Activated T-cell treated with anti-CD3 and anti-CD28 coated beads for 48 hours (primary cell): ENCODE data around the gene SMCO2.
"Not testable (repeated sequence)": the region's sequence is repeated elsewhere in the genome, so short reads cannot be mapped to it uniquely, and the experiment has no call there.

Experiments
- DNase-seq: peaks from one replicate; pipeline ENCODE4 v3.0.0-alpha.2; 2020; ENCODE audit warnings: low read depth

The SMCO2 gene

DNA sequence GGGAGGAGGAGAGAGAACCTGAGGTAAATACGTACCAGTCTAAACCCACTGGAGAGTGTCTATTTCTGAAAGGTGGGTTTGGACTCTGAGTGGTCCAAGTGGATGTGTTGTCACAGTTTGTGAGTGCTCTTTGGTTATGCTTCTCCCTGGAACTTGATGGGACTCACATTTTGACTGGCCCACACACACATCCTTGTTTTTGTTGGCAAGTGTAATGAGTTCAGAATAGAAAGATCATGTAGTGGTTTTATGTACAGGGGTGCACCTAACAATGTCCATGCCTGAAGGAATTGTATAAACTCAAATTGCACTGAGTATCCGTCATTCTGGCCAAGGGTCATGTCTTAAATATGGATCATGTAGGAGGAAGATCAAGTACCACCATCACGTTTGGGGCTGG is 82.3 kb downstream of the SMCO2 start:
- no peak for DNase-seq

DNA sequence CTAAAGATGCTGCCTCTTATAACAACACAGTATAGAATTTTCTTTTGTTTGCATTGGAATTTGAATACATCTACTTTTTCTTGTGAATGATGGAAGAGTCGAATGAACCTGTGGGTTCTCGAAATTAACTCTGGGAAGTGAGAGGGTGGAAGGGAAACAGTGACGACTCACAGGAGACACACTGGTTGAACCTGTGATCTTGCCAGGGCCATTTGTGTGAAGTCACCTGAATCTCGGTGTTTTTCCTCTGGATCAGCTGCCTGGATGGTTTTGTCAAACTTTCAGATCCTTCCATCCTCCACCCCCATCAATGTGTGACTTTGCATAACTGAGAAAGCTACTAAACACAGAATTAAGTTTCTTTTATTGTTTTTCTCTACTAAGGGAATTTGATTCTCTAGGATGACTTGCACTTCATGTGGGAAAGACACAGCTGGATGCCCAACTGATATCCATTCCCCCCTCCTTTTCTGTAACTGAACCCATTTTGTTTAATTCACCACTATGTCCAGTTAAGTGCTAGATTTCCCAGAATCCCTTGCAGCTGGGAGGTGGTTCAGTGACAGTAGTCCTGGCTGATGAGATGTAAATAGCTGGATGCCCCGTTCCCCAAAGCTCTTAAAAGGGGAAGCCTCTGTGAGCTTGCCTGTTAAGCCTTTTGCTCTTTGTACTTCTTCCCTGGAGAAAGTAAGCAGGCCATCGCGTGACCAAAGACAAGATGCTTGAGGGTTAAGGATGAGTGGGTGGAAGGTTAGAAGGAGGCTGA is 83.8 kb downstream of the SMCO2 start:
- no peak for DNase-seq

DNA sequence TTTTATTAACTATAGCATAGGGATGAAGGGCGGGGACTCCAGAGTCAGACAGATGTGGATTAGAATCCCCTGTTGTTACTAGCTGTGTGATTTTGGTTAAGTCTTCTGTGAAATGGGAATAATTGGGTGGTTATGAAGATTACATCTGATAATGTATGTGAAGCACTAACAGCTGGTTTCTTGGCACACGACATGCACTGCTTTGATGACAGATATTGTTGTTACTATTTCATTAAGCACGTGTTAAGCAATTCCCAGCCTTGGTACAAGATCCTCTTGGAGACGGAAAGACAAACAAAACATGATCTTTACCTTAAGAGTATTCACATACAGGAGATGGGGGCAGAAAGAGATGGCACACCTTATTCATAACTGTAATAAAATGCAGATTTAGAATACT is 85.4 kb downstream of the SMCO2 start:
- DNase-seq = no peak

DNA sequence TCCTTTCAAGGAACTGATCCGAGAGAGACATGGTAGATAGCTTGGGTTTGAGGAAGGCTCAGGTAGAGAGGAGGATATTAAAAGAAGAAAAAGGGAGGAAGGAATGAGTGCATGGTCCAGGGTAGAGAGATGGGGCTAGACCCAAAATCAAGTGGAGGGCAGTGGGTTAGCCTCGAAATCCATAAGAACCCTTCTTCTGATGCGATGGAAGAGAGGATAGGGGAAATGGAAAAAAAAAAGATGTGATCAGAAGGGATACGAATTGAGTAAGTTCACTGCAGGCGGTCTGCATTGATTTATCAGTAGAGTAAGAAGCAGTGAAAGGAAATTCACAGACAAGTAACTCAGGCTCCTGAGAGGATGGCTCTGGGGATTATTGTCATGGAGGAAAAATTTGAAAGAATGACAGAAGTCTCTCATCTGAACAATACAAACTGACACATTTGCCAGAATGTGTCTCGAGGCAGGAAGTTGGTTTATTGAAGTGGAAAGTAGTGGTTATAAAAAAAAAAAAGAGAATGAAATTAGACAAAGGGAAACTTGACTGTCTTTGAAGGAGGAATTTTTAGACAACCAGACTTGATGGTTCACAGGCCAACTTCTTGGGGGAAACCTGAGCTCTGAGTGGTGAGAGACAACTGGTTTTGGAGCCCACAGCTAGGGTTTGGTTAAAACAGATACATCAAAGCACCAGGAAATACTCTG is 87.7 kb downstream of the SMCO2 start:
- DNase-seq = peak; percentile 13

DNA sequence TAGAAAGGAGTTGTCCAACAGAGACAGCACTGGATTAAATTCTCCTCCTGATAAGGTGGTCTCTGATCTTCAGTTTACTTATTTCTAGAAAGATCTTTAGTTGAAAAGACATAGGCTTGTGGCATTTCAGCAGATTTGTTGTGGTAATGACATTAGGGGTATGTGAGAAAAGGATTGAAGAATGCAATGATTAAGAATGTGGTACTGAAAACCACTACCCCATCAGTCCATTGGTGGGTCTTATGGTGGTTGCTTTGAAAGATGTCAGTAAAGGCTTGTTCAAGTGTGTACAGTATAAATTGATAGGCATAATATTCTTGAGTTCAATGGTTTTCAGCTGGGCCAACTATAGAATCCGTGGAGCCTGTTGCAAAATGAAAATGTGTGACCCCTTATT is 88.2 kb downstream of the SMCO2 start:
- DNase-seq = no peak

DNA sequence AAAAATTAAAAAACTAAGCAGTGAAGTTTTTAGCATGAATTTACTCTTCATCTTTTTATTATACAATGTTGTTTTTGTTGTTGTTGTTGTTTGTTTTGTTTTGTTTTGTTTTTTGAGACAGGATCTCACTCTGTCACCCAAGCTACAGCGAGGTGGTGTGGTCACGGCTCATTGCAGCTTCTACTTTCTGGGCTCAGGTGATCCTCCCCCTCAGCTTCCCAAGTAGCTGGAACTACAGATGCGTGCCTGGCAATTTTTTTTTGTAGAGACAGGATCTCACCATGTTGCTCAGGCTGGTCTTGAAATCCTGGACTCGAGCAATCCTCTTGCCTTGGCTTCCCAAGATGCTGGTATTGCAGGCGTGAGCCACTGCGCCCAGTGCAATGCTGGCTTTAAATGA is 88.8 kb downstream of the SMCO2 start:
- DNase-seq = no peak

DNA sequence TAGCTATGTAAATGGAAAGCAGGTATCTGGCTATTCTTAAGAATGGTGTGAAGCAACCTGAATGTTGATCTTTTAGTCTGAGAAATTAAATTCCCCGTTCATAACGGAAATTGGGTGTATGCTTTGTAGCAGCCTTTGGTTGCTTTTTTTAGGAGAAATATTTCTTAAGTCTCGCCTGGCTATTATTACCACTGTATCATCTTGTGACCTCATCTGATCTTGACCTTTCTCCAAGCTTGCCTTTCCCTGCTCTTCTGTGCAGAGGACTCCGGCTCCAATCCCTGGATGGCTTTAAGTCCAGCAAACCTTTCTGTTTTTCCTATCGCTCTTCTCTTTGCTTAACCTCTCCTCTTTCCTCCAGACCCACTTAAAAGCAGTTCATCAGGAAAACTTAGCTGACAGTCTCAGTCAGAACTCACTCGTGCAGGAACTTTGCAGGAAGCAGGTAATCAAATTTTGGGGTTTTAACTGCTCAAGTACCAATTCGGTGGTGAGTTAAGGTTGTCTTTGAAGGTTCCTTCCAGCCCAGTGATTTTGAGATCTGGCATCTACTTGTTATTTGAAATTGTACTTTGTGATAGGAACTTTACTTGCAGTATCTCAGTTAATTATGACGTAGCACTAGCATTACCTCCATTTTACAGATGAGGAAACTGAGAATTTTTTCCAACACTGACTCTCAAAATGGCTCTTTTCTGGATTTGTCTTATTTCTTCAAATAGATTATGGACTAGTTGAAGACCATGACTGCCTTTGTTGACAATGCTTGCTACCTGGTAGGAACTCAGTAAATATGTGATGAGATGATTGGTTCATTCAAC is 91.5 kb downstream of the SMCO2 start:
- no peak for DNase-seq

DNA sequence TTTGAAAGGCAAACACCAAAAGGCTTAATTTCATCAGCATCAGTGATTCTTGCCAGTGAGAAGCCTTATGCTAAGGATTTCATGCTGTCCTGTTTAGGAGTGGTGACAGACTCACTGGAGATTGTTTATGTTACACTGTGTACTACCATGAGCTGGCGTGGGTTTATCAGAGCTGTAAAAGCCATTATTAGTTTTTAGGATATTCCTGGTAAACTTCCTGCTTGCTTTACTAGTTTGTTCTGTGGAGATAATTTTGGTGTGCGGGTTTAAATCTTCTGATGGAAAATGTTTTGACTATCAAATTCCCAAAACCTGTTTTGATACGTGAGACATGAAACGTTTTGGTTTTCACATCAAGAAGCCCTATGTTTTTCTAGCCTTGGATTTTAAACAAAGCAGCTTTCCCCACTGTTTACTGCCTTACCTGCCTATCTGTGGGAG is 92.7 kb downstream of the SMCO2 start:
- no peak for DNase-seq

DNA sequence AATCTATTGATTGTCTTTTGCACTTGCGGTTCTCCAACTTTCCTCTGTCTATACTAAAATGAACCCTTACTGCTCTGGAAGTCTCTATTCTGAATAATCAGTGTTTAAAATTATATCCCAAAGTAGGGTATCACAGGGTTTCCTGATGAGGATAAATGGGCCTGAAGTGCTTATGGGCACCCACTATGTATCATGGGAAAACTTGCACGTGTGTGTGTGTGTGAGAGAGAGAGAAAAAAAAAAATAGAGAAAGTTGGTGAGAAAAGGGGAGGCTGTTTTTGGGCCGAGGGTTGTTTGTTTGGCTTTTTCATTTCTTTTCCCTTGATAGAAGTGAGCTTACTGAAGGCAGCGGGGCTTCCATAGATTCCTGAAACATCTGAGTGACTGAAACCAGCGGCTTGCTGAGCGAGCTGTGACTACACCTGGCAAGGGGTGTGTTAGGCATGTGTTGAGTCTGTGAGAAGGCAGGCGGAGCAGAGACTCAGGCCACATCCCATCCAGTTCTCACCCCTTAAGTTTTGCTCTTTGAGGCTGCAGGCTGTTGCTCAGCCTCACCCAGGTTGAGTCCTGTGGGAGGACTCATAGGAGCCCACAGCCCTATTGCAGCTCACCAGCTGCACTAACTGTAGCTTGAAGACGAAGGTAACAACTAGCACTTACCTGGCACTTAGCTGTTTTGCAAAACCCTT is 94.6 kb downstream of the SMCO2 start:
- no peak for DNase-seq

DNA sequence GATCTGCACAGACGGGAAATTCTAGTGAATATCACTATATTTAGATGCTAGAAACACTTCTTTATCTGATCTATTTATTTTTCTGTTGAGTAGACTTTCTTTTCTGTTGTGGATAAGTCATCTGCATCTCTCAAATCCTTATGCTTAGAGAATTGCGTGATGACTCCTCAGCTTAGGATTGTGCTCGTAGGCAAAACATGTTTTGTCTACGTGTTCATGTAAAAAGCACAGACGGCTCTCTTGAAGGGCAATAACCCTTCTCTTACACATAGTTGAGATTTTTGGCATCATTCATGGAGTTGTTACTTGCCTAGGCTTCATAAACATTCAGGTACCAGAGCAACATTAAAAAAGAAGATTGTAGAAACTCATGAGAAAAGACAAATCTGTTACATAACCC is 96.1 kb downstream of the SMCO2 start:
- DNase-seq = no peak

DNA sequence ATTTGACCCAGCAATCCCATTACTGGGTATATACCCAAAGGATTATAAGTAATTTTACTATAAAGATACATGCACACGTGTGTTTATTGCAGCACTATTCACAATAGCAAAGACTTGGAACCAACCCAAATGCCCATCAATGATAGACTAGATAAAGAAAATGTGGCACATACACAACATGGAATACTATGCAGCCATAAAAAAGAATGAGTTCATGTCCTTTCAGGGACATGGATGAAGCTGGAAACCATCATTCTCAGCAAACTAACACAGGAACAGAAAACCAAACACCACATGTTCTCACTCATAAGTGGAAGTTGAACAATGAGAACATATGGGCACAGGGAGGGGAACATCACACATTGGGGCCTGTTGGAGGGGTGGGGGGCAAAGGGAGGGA is 98.3 kb downstream of the SMCO2 start:
- not testable (repeated sequence) for DNase-seq

DNA sequence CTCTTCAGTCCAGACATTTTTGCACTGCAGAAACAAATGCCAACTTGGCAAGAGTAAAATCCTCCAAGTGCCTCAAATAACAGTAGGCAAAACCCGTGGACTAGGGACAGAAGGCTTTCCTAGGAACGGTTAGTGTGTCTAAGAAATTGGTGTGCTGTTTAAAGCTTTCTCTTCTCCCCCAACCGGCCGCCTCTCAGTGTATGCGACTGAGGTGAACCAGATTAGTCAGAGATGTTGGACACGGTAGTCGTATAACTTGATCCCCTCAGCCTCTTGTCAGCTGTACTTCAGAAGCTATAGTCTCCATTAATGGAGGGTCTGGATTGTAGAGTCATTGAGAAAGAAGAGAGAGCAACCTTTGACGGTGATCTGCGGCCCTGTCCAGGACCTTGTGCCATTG is 99.1 kb downstream of the SMCO2 start:
- DNase-seq = no peak

DNA sequence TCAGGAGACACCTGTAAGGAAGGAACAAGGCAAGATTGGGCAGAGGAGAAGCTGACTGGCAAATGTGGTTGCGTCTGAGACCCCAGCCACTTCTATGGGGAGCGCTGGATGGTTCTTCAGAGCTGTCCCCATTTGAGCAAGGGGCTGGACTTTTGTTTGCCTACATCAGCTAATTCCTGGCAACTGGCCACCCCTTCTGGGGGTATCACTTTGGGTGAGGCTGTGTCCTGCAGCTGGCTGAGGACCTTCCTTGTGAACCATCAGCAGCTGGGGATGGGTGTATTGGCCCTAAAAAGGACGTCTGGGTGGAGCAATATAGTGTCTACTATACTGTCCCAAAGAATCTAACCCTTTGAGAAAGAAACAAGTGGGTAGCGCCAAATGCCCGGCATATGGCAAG is 101.1 kb downstream of the SMCO2 start:
- no peak for DNase-seq

DNA sequence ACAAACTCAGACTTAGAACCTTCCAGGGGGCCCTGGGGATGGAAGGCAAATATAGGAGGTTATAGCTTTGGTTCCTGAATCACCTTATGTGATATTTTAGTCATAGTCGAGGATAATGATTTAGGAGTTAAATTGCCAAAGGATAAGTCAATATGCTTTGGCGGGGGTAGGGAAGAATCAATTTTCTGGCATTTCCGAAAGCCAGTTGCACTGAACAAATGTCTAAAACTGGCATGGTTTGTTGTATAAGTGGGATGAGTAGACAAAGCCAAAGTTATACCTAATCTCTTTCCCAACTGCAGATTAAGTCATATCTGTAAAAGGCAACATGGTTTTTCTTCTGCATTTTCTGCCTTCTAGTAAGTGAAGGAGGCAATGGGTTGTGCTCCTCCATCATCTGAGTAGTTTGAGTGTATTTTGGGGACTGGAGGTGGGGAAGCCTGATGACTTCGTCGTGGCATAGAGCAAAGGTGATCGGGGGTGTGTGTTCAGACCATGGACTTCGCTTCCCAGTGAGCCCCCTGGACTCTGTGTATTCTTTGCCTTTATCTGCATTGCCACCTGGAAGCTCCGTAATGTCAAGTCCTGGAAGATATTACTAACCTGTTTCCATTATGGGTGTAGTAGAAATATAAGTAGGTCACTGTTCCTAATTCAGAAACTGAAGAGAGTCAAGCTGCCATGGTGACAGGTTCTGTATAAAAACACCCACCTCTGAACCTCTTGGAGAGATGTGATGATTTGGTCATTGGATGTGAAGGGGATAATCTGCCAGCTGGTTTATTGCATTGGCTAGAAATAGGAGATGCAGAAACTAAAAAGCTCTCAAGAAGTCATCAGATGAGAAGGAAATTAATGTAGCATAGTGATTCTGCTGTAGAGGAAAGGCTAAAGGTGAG is 102.0 kb downstream of the SMCO2 start:
- no peak for DNase-seq

DNA sequence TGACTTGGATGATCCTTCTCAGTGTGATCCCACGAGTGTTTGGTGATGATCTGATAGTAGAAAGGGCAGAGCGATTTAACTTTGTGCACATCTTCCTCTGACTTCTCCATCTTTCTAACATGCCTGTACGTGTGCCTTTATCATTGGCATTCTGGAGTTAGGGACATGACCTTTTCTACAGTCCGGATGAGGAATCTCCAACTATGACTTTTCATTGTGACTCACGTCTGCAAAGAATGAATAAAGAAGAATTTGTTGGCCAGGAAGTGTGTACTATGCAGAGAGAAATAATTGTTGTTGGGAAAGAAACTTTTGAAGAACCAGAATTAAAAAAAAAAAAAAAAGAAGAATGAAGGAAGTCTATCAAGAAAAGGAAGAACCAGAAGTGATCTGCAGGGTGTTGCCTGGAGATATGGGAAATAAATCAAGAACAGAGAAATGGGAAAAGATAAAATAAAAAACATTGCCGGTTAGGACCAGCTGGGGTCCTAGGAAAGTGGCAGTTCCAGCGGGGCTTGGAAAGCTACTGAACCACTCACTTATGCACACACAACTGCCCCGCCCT is 102.8 kb downstream of the SMCO2 start:
- DNase-seq = no peak

DNA sequence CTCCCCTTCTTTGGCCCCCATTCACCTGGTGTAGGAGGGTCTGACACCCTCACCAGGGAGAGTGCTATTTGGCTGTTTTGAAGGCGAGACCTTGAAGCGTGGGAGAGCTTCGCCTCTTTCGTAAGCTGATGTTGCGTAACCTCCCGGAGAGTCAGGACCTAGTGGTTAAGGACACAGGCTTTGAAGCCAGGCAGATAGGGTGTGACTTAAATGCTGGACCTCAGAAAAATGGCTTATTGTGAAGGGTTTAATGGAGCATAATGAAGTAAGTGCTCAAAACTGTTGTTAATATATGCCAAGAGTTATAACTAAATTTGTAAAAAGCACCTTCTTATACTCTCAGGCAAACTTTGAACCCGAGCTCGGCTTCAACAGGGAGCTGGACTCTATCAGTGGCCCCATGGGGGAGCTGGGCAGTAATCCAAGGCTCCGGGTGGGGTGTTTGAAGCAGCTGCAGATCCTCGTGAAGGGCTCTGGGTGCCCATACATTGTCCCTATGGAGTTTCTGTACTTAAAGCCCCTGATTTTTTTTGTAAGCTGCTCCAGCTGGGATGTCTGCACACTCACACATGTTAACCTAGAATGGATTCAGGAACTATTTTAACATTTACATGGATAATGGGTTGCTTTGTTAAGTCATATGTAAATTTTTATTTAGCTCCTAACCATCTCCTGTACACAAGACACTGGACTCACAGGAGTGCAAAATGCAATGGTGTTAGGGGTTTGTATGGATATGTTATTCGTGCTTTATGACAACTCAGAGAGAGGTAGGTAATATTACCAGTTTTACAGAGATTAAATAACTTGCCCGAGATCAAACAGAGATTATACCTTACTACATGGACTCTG is 103.5 kb downstream of the SMCO2 start:
- no peak for DNase-seq

DNA sequence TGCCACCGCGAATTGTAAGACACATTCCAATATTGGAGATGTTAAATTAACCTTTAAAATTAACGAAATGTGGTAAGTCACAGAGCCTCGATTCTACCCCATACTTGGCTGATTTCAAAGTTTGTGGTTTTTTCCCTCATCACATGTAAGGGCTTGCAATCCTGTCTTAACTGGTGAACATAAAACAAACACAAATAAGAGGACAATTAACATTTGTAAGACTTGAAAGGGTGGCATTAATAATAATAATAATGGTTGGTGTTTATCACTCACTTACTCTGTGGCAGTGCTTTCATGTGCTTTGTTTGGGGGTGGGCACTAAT is 104.1 kb downstream of the SMCO2 start:
- DNase-seq = no peak

DNA sequence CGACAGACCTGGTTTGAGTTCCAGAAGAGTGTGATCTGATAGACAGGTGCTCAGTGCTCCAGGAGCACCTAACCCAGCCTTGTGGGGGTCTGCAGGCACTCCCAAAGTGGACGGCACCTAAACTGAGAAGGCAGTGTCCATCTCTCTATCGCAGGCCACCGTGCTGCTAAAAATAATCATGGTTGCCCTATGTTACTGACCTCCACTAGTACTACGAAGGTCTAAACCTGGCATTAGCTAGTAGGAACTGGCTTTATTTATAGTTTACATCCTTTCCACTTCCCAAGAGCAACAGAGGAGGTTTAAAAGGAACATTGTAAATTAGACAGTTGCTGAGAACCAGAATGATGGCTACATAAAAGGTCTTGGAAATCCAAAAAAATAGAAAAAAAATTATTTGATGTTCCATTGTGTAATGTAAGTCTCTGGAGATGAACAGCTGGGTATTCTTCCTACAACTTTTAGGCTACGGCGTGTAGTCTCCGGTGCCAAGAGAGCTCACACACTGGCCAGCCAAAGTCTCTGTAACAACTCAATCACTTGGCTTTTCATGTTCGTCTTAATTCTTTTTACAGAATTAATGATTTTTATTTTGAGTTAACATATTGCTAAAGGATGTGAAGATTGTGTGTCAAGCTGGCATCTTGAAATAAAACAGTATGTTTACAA is 104.8 kb downstream of the SMCO2 start:
- no peak for DNase-seq
